Renal cortical epithelial cell (primary cell): ENCODE measurements around the gene BRSK2. TPM values are rescaled to one million over a fixed set of nuclear protein-coding genes. Genes with fewer than 3 reads are reported as not detected.

Experiments
- DNase-seq: peaks from one replicate; pipeline ENCODE4 v3.0.0-alpha.2; 2011; ENCODE audit warnings: low read depth
- total RNA-seq: library from RNA; depleted of rRNA; stranded (reverse); fragments of >200 nt; gene quantifications from 2 replicates; pipeline ENCODE4 v1.2.3, GENCODE V29; 2014

The BRSK2 gene
- total RNA-seq, 1 donor from 2014 or later: 0.30 TPM

DNA sequence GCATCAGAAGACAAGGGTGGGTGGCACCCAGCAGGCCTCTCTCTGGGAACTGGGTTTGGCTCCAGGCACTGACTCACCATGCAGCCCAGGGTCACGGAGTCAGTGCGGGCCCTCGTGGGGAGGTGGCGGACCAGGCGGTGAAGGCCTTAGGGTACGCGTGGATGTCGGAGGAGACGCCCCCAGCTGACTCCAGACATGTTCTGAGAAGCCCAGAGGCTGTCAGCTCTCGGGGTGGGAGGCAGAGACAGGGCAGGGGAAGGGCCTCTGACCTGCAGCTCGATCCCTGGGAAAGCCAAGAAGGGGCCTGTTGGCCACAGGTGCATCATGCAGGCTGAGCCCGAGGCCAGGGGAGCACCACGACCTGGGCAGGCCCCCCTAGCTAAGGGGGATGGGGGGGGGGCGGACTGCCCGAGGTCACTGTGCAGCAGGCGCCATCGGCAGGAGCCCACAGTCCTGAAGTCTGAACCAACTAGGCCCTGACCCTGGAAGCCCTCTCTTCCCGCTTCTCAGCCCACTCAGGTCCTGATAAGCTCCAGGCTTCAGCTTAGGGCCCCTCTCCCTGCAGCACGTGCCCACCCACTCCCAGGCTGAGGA is 78.8 kb downstream of the BRSK2 start:
- DNase-seq: no peak

GRCh38 chr11:1469287-1469910 is 79.7 kb downstream of the BRSK2 start:
- DNase-seq: no peak

DNA sequence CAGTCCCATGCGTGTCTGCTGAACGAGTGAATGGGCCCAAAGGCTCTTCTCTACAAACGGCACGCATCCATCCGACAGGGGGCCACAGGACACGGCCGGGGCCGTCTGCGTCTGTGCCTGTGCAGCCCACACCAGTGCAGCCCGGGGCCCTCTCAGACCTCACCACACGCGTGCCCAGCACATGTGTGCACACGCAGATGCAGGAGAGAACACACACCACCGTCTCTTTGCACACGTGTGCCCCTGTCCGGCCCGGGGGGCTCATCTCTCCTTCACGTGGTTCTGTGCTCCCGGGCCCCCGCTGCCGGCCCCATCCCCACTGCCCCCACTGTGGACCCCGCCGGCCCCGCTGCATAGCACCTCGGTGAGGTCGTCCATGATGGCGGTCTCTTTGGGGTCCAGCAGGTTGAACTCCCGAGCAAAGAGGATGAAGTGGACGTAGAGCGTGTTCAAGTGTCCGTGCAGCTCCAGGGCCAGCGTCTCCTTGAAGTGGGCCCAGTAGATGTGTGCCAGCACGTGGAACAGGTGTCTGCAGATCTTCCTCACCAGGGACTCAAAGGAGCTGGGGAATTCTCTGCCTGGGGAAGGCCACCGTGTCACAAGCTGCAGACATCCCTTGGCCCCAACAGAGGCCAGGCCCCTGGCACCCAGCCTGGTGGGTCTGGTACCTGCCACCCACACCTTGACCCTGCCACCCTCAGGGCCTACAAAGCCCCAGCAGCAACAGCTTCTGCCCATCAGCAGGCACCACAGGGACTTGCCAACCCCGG is 80.4 kb downstream of the BRSK2 start:
- no peak for DNase-seq

DNA sequence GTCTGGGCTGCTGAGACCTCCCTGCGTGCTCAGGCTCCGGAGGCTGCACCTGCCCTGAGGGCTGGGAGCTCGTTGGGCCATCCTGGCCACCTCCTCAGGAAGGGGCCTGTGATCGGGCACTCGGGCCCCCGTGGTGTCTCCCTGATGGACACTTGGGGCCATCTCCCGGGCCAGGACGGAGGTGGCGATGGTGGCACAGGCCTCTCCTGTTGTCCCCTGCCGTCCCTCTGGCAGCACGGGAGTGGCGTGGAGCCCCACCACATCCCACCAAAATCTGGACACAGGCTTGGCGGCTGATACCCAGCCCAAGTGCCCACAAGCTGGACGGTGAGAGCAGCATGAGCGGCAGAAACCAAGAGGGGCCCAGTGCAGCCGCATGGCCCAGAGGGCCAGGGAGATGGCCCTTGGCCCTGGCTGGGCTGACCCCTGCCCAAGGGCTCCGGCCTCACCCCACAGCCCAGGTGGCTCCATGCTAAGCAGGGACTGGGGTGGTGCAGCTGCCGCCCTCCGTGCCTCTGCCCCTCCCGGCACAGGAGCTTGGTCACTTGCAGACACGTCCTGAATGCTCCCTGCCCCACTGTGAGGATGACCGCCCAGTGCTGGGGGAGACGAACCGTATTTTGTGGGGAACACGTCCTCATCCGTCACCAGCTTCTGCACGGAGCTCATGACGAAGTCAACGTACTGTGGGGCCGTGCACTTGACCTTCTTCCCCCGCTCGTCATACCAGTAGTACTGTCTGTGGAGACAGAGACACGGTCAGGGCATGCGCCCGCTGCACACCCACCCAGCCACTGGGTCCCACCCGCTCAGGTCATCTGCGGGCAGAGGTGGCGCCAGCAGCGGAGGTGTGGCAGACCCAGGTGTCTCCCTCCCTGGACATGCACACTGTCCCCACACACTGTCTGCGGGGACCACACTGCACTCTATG is 81.2 kb downstream of the BRSK2 start:
- no peak for DNase-seq

- DNase-seq: no peak
These were observed 82.0 kb downstream of the BRSK2 start for GRCh38 chr11:1471736-1472135.

- no peak for DNase-seq
These were observed 82.7 kb downstream of the BRSK2 start for GRCh38 chr11:1472180-1473005.

GRCh38 chr11:1473011-1473628 is 83.4 kb downstream of the BRSK2 start:
- no peak for DNase-seq

DNA sequence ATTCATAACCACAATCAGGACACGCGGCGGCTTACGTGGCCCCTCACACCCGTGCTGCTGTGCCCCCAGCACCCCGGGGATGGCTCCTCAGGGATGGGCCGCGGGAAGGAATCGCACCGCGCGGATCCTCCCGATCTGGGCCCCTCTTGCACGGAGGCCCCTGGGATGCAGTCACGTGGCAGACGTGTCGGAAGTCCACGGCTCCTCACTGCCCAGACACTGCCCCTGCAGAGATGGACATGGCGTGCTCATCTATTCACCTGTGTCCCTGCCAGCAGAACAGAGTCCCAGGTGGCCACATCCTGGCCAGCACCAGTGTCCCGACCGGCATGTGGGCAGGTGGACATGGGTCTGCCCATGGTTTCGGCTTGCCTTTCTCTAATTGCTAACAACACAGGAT is 84.1 kb downstream of the BRSK2 start:
- DNase-seq: no peak

DNA sequence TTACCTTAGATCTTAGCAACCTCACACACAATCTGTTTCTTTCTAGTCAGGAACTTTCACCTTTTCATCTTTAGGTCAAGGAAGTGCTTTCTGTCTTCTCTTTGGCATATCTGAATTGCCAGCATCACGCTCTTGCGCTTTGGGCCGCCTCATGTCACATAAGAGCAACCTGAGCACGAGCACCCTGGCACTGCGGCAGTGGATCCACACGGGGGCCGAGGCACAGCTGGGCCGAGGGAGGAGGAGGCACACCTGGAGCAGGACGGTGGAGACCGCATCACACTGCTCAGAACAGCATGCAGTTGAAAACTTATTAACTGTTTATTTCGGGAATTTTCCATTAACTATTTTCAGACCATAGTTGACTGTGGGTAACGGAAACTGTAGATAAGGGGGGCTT is 86.1 kb downstream of the BRSK2 start:
- no peak for DNase-seq

DNA sequence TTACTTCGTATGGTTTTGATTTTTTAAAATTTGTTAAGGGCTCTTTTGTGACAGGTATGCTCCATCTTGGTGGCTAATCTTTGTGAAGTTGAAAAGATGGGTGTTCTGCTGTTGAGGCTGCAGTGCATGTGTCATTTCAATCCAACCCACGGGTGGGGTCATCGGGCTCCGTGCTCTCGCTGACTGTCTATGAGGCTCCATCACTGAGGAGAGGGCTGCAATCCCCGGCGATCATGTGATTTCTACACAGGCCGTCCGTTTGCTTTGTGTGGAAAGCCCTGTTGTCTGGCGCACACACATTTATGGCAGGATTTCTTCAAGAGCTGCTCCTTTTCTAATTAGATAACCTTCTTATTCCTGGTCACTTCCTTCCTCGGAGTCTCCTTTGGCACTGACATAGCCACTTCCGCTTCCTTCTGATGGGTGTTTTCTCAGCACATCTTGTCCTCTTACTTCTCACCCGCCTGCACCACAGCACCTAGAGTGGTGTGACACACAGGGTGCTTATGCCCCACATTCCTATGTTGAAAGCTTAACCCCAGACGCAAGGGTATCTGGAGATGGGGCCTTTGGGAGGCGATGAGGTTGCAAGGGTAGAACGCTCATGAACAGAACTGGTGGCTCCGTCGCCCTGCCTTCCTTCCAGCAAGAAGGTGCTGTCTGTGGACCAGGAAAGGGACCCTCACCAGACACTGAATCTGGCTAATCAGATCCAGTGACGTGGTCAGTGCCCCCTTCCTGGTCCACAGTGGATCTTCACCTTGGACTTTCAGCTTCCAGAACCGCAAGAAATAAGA is 87.4 kb downstream of the BRSK2 start:
- no peak for DNase-seq

GRCh38 chr11:1478011-1478410 is 88.3 kb downstream of the BRSK2 start:
- DNase-seq: no peak

GRCh38 chr11:1478544-1478943 is 88.8 kb downstream of the BRSK2 start:
- no peak for DNase-seq

GRCh38 chr11:1479006-1479677 is 89.4 kb downstream of the BRSK2 start:
- no peak for DNase-seq

DNA sequence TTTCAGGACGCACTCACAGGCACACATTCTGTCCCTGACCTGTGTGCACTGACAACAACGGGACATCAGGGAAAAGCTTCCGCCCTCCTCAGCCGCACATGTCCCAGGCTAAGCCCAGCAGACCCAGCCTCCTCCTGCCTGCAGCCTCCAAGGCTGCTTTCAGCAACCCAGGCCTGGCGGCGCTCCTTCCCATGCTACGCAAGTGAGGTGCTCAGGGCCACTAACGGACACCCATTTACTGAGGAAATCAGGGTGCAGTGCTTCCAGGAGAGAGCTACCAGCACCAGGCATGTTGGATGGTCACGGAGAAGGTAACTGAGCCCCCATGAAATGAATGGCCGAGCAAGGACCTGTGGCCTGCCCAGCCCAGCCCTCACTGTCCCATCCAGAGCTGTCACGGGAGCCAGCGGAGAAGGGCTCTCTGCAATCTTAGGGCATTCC is 90.0 kb downstream of the BRSK2 start:
- DNase-seq: no peak

- DNase-seq: no peak
These were observed 90.4 kb downstream of the BRSK2 start for GRCh38 chr11:1480191-1480554.

GRCh38 chr11:1480555-1481482 is 91.1 kb downstream of the BRSK2 start:
- DNase-seq: no peak

- DNase-seq: no peak
These were observed 91.7 kb downstream of the BRSK2 start for GRCh38 chr11:1481483-1481825.

GRCh38 chr11:1481861-1482441 is 92.2 kb downstream of the BRSK2 start:
- no peak for DNase-seq
